K562 (cell line): ENCODE results near the gene CEMP1. TPM values are rescaled to one million over a fixed set of nuclear protein-coding genes. Genes with fewer than 3 reads are reported as not detected.

ENCODE experiments used
- BRD4 ChIP-seq: fragments of 200-600 bp; sonication (generic); IDR thresholded peaks from 2 replicates; pipeline ENCODE4 v1.6.1; 2017; ENCODE audit warnings: inconsistent platforms
- CBFB ChIP-seq: sonication (generic); formaldehyde crosslinking; IDR thresholded peaks from 2 replicates; pipeline ENCODE4 v1.4.0; 2020; ENCODE audit warnings: mild to moderate bottlenecking, missing genetic modification reagents
- CCAR2 ChIP-seq: fragments of 200-400 bp; formaldehyde crosslinking; IDR thresholded peaks from 2 replicates; pipeline ENCODE4 v1.6.1; 2017; ENCODE audit warnings: mild to moderate bottlenecking, low read depth, low read length
- CHD4 ChIP-seq: fragments of 200-600 bp; sonication (generic); IDR thresholded peaks from 3 replicates; pipeline ENCODE4 v1.6.1; 2012; ENCODE audit warnings: low read depth, mild to moderate bottlenecking, mixed read lengths, low read length, inconsistent platforms; ENCODE audit not compliant: insufficient read depth, insufficient replicate concordance, poor library complexity, severe bottlenecking
- ESRRB ChIP-seq: fragments of 250-450 bp; sonication (Bioruptor Pico); IDR thresholded peaks from 2 replicates; pipeline ENCODE4 v1.5.0; 2020; ENCODE audit warnings: mild to moderate bottlenecking, moderate library complexity, borderline replicate concordance
- ETV6 ChIP-seq, 3 experiments: fragments of 150-350 bp in 1 of 3; sonication (generic) in 1 of 3; formaldehyde crosslinking in 1 of 3; IDR thresholded peaks; 2 replicates each; pipeline versions ENCODE4 v1.6.1 to v1.8.0; 2014 to 2022; ENCODE audit warnings: borderline replicate concordance in 2 of 3, low read depth in 2 of 3, antibody characterized with exemption in 1 of 3, low read length in 1 of 3, mild to moderate bottlenecking in 1 of 3, missing genetic modification reagents in 1 of 3
- FOS ChIP-seq: IDR thresholded peaks from 3 replicates; pipeline ENCODE4 v1.6.1; 2011; ENCODE audit not compliant: insufficient read length; ENCODE audit errors: extremely low read depth
- FOXJ2 ChIP-seq: fragments of 200-800 bp; sonication (Bioruptor generic); IDR thresholded peaks from 2 replicates; pipeline ENCODE4 v1.6.1; 2016; ENCODE audit warnings: missing genetic modification characterization, missing compliant biosample characterization
- GABPB1 ChIP-seq: sonication (generic); formaldehyde crosslinking; IDR thresholded peaks from 2 replicates; pipeline ENCODE4 v1.8.0; 2022; ENCODE audit warnings: mild to moderate bottlenecking, missing genetic modification reagents
- HDAC2 ChIP-seq: fragments of 450-650 bp; IDR thresholded peaks from 2 replicates; pipeline ENCODE4 v1.6.1; 2016; ENCODE audit warnings: mild to moderate bottlenecking
- HDAC6 ChIP-seq: IDR thresholded peaks from 2 replicates; pipeline ENCODE4 v1.6.1; 2012; ENCODE audit warnings: low read depth, mild to moderate bottlenecking, control low read depth, inconsistent platforms, low read length, moderate library complexity
- JUND ChIP-seq, 2 experiments: IDR thresholded peaks; 2 replicates in 1 of 2; 3 replicates in 1 of 2; pipeline ENCODE4 v1.6.1; 2011; ENCODE audit warnings: borderline replicate concordance in 2 of 2, low read depth in 2 of 2, low read length in 2 of 2, improper control_type of control experiment in 1 of 2, missing biosample characterization in 1 of 2, missing genetic modification characterization in 1 of 2, missing genetic modification reagents in 1 of 2
- KLF16 ChIP-seq: IDR thresholded peaks from 2 replicates; pipeline ENCODE4 v1.6.1; 2016; ENCODE audit warnings: antibody characterized with exemption
- NFYB ChIP-seq: IDR thresholded peaks from 2 replicates; pipeline ENCODE4 v1.6.1; 2011; ENCODE audit warnings: mild to moderate bottlenecking, moderate library complexity; ENCODE audit not compliant: insufficient read length; ENCODE audit errors: extremely low read depth
- SIN3A ChIP-seq, 2 experiments: fragments of 150-350 bp in 1 of 2; IDR thresholded peaks; 2 replicates each; pipeline ENCODE4 v1.6.1; 2011 to 2016; ENCODE audit warnings: borderline replicate concordance in 2 of 2, low read depth in 2 of 2, low read length in 2 of 2, mild to moderate bottlenecking in 2 of 2, moderate library complexity in 2 of 2; ENCODE audit not compliant: control insufficient read depth in 1 of 2
- SMARCA4 ChIP-seq: fragments of 450-650 bp; IDR thresholded peaks from 2 replicates; pipeline ENCODE4 v1.6.1; 2016
- TEAD4 ChIP-seq, 2 experiments: sonication (generic) in 1 of 2; formaldehyde crosslinking in 1 of 2; IDR thresholded peaks; 2 replicates each; pipeline versions ENCODE4 v1.6.1 to v1.8.0; 2012 to 2022; ENCODE audit warnings: borderline replicate concordance in 1 of 2, inconsistent platforms in 1 of 2, low read length in 1 of 2, mild to moderate bottlenecking in 1 of 2, missing genetic modification reagents in 1 of 2
- ZBED1 ChIP-seq: IDR thresholded peaks from 2 replicates; pipeline ENCODE4 v1.6.1; 2014
- ZBTB7A ChIP-seq: IDR thresholded peaks from 2 replicates; pipeline ENCODE4 v1.6.1; 2011; ENCODE audit warnings: low read depth, mild to moderate bottlenecking, low read length, moderate library complexity, borderline replicate concordance; ENCODE audit not compliant: control insufficient read depth
- ZC3H4 ChIP-seq: sonication (generic); formaldehyde crosslinking; IDR thresholded peaks from 2 replicates; pipeline ENCODE4 v1.9.0; 2021; ENCODE audit warnings: missing genetic modification reagents, borderline replicate concordance
- ZFP30 ChIP-seq: fragments of 250-450 bp; sonication (Bioruptor Pico); IDR thresholded peaks from 2 replicates; pipeline ENCODE4 v1.8.0; 2022; ENCODE audit warnings: moderate library complexity, mild to moderate bottlenecking, inconsistent platforms, borderline replicate concordance
- ZNF445 ChIP-seq: fragments of 250-450 bp; sonication (Bioruptor Pico); IDR thresholded peaks from 2 replicates; pipeline ENCODE4 v1.4.0; 2020; ENCODE audit warnings: low read depth, mild to moderate bottlenecking, moderate library complexity
- ZNF507 ChIP-seq: conservative IDR thresholded peaks from 2 replicates; pipeline ENCODE4 v1.6.1; 2017; ENCODE audit warnings: missing genetic modification characterization, missing compliant biosample characterization
- ZNF551 ChIP-seq: fragments of 250-450 bp; sonication (Bioruptor Pico); IDR thresholded peaks from 2 replicates; pipeline ENCODE4 v1.5.0; 2021; ENCODE audit warnings: mild to moderate bottlenecking, moderate library complexity
- ZNF696 ChIP-seq: fragments of 250-450 bp; sonication (Bioruptor Pico); conservative IDR thresholded peaks from 2 replicates; pipeline ENCODE4 v1.4.0; 2020; ENCODE audit warnings: mild to moderate bottlenecking, moderate library complexity
- ZNF77 ChIP-seq: fragments of 250-450 bp; sonication (Bioruptor Pico); IDR thresholded peaks from 2 replicates; pipeline ENCODE4 v1.5.0; 2020
- ZNF79 ChIP-seq: fragments of 250-450 bp; sonication (Bioruptor Pico); IDR thresholded peaks from 2 replicates; pipeline ENCODE4 v1.4.0; 2020; ENCODE audit warnings: low read depth, mild to moderate bottlenecking, moderate library complexity
- polyA plus RNA-seq, 8 experiments: library from polyadenylated mRNA; depleted of rRNA in 4 of 8; stranded (reverse) in 5 of 8; unstranded in 3 of 8; fragments of >200 nt; fragmentation: Nextera tagmentation in 2 of 8; fragmentation: Illumina TruSeq in 1 of 8; extraction: Ambion mirVana in 2 of 8; extraction: Trizol in 1 of 8; gene quantifications; 2 replicates each; pipeline versions ENCODE4 v1.2.1 to v1.2.3, GENCODE V29; 2011 to 2014; ENCODE audit warnings: inconsistent platforms in 1 of 8, missing spikeins in 1 of 8
- total RNA-seq, 7 experiments: library from RNA; depleted of rRNA in 6 of 7; stranded (reverse); fragments of >200 nt in 6 of 7; fragmentation: Illumina TruSeq in 2 of 7; extraction: Trizol in 2 of 7; gene quantifications; 2 replicates each; pipeline versions ENCODE4 v1.2.1 to v1.2.3, GENCODE V29; 2011 to 2021; ENCODE audit warnings: low replicate concordance in 1 of 7
- TF ChIP-seq, protein P1 (sequence below): fragments of 250-450 bp; sonication (Bioruptor Pico); IDR thresholded peaks from 2 replicates; pipeline ENCODE4 v1.8.0; 2021; ENCODE audit warnings: moderate library complexity, mild to moderate bottlenecking, inconsistent platforms
- TF ChIP-seq, protein P2 (sequence below): fragments of 450-650 bp; formaldehyde crosslinking; IDR thresholded peaks from 2 replicates; pipeline ENCODE4 v1.4.0; 2020; ENCODE audit warnings: mild to moderate bottlenecking, moderate library complexity

The CEMP1 gene
- total and polyA plus RNA-seq, 9 of the 15 experiments (the other 6 are each of a cell fraction or from before 2014, with no cell fraction given): 0.05 to 0.45 TPM; not detected in 7

- TF ChIP-seq CHD4 (no peak), ZNF551 (CRISPR knock-in tag) (no peak), ZC3H4 (CRISPR knock-in tag) (peak; percentile 49; the same call in 1 of the 2 replicates), ZNF79 (CRISPR knock-in tag) (no peak), ZNF507 (no peak), KLF16 (no peak), SMARCA4 (no peak), SIN3A (IDR thresholded peaks at IDR 0.05; ENCODE audit: borderline replicate concordance in 2 of 2, control insufficient read depth in 1 of 2, low read depth in 2 of 2, low read length in 2 of 2) (no peak; a peak in 1 of 4 replicates), ZNF445 (CRISPR knock-in tag) (no peak), GABPB1 (CRISPR knock-in tag) (peak; percentile 63; the same call in 1 of the 2 replicates), CCAR2 (no peak), JUND (IDR thresholded peaks at IDR 0.05; ENCODE audit: borderline replicate concordance, low read depth, low read length) (no peak), JUND (tag; IDR thresholded peaks at IDR 0.05; ENCODE audit: borderline replicate concordance, low read depth, low read length) (no peak), ZBTB7A (no peak), ESRRB (CRISPR knock-in tag) (no peak), BRD4 (no peak), ZFP30 (CRISPR knock-in tag) (no peak), CBFB (CRISPR knock-in tag) (no peak), ETV6 (IDR thresholded peaks at IDR 0.05; ENCODE audit: borderline replicate concordance in 1 of 2, low read depth in 2 of 2, low read length in 1 of 2) (no peak), ETV6 (CRISPR knock-in tag; IDR thresholded peaks at IDR 0.05; ENCODE audit: borderline replicate concordance) (no peak), ZNF77 (CRISPR knock-in tag) (no peak), ZBED1 (no peak), HDAC2 (no peak), TEAD4 (IDR thresholded peaks at IDR 0.05; ENCODE audit: low read length) (no peak), TEAD4 (CRISPR knock-in tag; IDR thresholded peaks at IDR 0.05; ENCODE audit: borderline replicate concordance) (no peak), FOXJ2 (no peak), NFYB (no peak), ZNF696 (CRISPR knock-in tag) (no peak), FOS (no peak), HDAC6 (no peak)
- TF ChIP-seq, protein P1, sequence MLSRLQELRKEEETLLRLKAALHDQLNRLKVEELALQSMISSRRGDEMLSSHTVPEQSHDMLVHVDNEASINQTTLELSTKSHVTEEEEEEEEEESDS (CRISPR knock-in tag): no peak
- TF ChIP-seq, protein P2, sequence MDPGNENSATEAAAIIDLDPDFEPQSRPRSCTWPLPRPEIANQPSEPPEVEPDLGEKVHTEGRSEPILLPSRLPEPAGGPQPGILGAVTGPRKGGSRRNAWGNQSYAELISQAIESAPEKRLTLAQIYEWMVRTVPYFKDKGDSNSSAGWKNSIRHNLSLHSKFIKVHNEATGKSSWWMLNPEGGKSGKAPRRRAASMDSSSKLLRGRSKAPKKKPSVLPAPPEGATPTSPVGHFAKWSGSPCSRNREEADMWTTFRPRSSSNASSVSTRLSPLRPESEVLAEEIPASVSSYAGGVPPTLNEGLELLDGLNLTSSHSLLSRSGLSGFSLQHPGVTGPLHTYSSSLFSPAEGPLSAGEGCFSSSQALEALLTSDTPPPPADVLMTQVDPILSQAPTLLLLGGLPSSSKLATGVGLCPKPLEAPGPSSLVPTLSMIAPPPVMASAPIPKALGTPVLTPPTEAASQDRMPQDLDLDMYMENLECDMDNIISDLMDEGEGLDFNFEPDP (CRISPR knock-in tag): no peak
Observed at GRCh38 chr16:2532494-2533141, 1.4 kb upstream of the CEMP1 start (continued).
